ENCODE results near the gene PROCA1. TPM values are rescaled to one million over a fixed set of nuclear protein-coding genes. Genes with fewer than 3 reads are reported as not detected.

The PROCA1 gene
- total RNA-seq, 1 experiment from 2014 or later, result 4.9 TPM

DNA sequence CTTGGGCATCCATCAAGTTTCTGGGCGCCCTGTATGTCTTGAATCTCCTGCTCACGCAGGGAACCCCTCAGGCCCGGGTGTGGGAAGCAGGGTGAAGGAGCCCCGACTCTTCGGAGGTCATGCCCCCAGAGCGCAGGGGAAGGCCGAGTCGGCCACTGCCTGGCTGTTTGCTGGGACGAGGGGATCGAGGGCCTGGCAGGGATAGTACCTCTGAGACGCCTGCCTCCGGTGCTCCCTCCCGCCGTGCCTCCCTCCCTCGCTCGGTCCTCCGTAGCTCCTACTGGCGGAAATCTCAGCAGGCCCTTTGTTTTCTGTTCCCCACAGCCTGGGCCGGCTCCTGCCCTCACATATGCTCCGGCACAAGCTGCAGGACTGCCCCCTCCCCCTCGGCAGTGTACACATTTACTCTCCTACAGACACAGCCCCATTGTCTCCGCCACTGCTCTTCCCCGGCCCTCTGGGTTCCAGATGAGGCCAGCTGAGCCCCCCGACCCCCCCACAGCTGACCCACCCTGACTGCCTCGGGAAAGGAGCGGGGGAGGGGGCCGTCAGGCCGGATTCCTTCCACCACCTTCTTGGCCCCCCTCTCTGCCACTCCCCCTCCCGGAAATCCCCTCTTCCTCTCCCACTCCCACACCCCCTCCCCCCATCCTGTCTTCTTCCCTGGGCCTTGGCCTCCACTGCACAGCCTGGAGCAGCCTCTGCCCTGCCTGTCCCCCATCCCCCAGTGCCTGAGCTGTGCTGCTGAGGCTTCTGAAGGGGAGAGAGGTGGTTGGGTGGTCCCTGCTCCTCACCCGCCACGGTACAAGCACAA is 33.5 kb upstream of the PROCA1 start:
- DNase-seq (ENCODE audit: low read depth, low spot score) (no peak), ATAC-seq (peak; percentile 1; the same call in 1 of the 2 replicates)
- ChIA-PET POLR2A (interaction anchor here (1.2 to 1.8 kb wide), 2 partner anchors 18 to 26 kb away, joined by 3 to 11 read pairs; partner anchors contain the start of gene RPL23A), CTCF (interaction anchor here (8.4 kb wide), 1 partner anchor 17 kb away, joined by 123 read pairs; the partner anchor contains the start of genes NEK8 and TLCD1)
- peak overlapping the region; percentile 89 to 99 for H3K4me3 ChIP-seq (ENCODE audit: low read depth in 2 of 2, low read length in 2 of 2)
- TF ChIP-seq SIN3A (IDR thresholded peaks at IDR 0.05; ENCODE audit: borderline replicate concordance, insufficient read depth, low read depth, low read length) (no peak), POLR2AphosphoS5 (IDR thresholded peaks at IDR 0.05; ENCODE audit: low read depth, low read length) (peak; percentile 29; the same call in 1 of the 2 replicates)
- TF ChIP-seq, protein P1, sequence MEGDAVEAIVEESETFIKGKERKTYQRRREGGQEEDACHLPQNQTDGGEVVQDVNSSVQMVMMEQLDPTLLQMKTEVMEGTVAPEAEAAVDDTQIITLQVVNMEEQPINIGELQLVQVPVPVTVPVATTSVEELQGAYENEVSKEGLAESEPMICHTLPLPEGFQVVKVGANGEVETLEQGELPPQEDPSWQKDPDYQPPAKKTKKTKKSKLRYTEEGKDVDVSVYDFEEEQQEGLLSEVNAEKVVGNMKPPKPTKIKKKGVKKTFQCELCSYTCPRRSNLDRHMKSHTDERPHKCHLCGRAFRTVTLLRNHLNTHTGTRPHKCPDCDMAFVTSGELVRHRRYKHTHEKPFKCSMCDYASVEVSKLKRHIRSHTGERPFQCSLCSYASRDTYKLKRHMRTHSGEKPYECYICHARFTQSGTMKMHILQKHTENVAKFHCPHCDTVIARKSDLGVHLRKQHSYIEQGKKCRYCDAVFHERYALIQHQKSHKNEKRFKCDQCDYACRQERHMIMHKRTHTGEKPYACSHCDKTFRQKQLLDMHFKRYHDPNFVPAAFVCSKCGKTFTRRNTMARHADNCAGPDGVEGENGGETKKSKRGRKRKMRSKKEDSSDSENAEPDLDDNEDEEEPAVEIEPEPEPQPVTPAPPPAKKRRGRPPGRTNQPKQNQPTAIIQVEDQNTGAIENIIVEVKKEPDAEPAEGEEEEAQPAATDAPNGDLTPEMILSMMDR (IDR thresholded peaks at IDR 0.05), result no peak
- no peaks in the 10 kb centered on the region for H3K9me3 ChIP-seq (ENCODE audit: control insufficient read depth, insufficient read depth, low read depth, low read length)
- peaks cover 55% of the 10 kb centered on the region for H3K4me1 ChIP-seq (ENCODE audit: control insufficient read depth, insufficient read depth, low read length)
- no TSS peak for BruUV-seq (replicated peaks)
- no peaks in the 10 kb centered on the region; the same call in none of the 2 replicates for H3K36me3 ChIP-seq (ENCODE audit: control insufficient read depth, insufficient read depth, low read length)
- H3K27ac ChIP-seq (ENCODE audit: low read length), result peak overlapping the region; percentile 99
- H3K27me3 ChIP-seq (ENCODE audit: control insufficient read depth, insufficient read depth, low read length), result no peaks in the 10 kb centered on the region
- intact Hi-C loops (cut with micrococcal nuclease; ENCODE audit: unreplicated experiment) (no loop called here), in situ Hi-C loops (cut with HindIII; ENCODE audit: low pct_unique_long_range_greater_than_20kb, low sequenced_read_pairs) (no loop called here)

DNA sequence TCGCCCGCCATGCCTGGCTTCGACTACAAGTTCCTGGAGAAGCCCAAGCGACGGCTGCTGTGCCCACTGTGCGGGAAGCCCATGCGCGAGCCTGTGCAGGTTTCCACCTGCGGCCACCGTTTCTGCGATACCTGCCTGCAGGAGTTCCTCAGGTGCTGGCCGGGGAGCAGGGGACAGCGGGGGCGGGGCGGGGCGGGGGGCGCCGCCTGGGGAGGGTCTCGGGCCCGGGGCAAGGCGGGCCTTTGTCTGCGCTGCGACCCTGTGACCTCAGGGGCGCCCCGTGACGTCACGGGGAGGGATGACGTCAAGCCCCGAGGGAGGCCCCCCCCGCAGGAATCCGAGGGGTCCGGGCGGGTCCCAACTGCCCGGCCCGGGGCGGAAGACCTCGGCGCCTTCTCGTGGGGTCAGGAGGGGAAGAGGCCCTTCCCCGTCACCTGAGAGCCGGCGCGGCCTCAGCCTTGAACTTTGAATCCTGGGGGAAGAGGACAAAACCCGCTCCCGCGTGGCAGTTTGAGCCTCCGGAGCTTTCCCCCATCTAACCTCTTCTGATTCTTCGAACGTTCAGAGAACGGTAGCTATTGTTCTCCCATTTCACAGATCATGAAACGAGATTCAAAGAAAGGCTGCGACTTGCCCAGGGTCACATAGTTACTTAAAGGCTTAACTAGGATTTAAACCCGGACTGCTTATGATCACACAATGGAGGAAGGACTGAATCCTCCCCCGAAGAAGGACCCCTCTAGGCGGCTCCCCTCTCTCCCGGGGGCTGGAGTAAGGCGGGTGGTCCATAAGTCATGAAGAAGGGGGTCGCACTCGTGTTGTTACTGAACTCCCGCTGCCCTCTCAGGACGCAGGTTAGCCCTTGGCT is 32.6 kb upstream of the PROCA1 start:
- Histone ChIP-seq H3K27me3 (ENCODE audit: control insufficient read depth, insufficient read depth, low read length) (no peaks in the 10 kb centered on the region), H3K9me3 (ENCODE audit: control insufficient read depth, insufficient read depth, low read depth, low read length) (no peaks in the 10 kb centered on the region), H3K36me3 (ENCODE audit: control insufficient read depth, insufficient read depth, low read length) (no peaks in the 10 kb centered on the region; the same call in 1 of the 2 replicates), H3K4me1 (ENCODE audit: control insufficient read depth, insufficient read depth, low read length) (peaks cover 48% of the 10 kb centered on the region), H3K4me3 (ENCODE audit: low read depth in 2 of 2, low read length in 2 of 2) (peak overlapping the region; percentile 89 to 99), H3K27ac (ENCODE audit: low read length) (peak overlapping the region; percentile 99)
- ChIA-PET CTCF (interaction anchor here (1.5 to 8.4 kb wide), 2 partner anchors 17 kb away, joined by 13 to 123 read pairs; partner anchors contain the start of genes NEK8 and TLCD1), POLR2A (interaction anchor here (0.6 to 1.8 kb wide), 4 partner anchors 9 to 25 kb away, joined by 3 to 26 read pairs (median 8); partner anchors contain the start of genes NEK8 and RPL23A)
- in situ Hi-C loops (cut with HindIII; ENCODE audit: low pct_unique_long_range_greater_than_20kb, low sequenced_read_pairs), result no loop called here
- TF ChIP-seq TCF7L2 (IDR thresholded peaks at IDR 0.05; ENCODE audit: low read depth, low read length), result peak; percentile 27; the same call in 1 of the 2 replicates
- TF ChIP-seq, protein P2, sequence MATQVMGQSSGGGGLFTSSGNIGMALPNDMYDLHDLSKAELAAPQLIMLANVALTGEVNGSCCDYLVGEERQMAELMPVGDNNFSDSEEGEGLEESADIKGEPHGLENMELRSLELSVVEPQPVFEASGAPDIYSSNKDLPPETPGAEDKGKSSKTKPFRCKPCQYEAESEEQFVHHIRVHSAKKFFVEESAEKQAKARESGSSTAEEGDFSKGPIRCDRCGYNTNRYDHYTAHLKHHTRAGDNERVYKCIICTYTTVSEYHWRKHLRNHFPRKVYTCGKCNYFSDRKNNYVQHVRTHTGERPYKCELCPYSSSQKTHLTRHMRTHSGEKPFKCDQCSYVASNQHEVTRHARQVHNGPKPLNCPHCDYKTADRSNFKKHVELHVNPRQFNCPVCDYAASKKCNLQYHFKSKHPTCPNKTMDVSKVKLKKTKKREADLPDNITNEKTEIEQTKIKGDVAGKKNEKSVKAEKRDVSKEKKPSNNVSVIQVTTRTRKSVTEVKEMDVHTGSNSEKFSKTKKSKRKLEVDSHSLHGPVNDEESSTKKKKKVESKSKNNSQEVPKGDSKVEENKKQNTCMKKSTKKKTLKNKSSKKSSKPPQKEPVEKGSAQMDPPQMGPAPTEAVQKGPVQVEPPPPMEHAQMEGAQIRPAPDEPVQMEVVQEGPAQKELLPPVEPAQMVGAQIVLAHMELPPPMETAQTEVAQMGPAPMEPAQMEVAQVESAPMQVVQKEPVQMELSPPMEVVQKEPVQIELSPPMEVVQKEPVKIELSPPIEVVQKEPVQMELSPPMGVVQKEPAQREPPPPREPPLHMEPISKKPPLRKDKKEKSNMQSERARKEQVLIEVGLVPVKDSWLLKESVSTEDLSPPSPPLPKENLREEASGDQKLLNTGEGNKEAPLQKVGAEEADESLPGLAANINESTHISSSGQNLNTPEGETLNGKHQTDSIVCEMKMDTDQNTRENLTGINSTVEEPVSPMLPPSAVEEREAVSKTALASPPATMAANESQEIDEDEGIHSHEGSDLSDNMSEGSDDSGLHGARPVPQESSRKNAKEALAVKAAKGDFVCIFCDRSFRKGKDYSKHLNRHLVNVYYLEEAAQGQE (IDR thresholded peaks at IDR 0.05; ENCODE audit: insufficient read depth in 1 of 2, low read depth in 2 of 2, low read length in 1 of 2), result no peak
- TF ChIP-seq, protein P1 (IDR thresholded peaks at IDR 0.05), result no peak
- DNase-seq (ENCODE audit: low read depth, low spot score) (no peak), ATAC-seq (peak; percentile 6; the same call in 1 of the 2 replicates)
- BruUV-seq (replicated peaks), result TSS peak; percentile 85
- intact Hi-C loops (cut with micrococcal nuclease; ENCODE audit: unreplicated experiment), result no loop called here
